ENCODE results near the gene MRPL20.

- TF ChIP-seq CTCF (IDR thresholded peaks at IDR 0.05) (no peak), EZH2phosphoT487 (IDR thresholded peaks at IDR 0.05) (no peak)
Observed at GRCh38 chr1:1367315-1367714, 39.8 kb downstream of the MRPL20 start.

Data from neural progenitor cell (in vitro differentiated cells).